H9 (cell line): ENCODE data around the gene SCN2B. TPM values are rescaled to one million over a fixed set of nuclear protein-coding genes. Genes with fewer than 3 reads are reported as not detected.

Experiments used
- DNase-seq: peaks from one replicate; pipeline ENCODE4 v3.0.0-alpha.2; 2017
- H2AFZ ChIP-seq: one replicate; pipeline ENCODE4 v1.6.1; 2013; ENCODE audit warnings: mild to moderate bottlenecking, low read length, control low read depth, moderate library complexity
- H2AK5ac ChIP-seq: 2 replicates; pipeline ENCODE4 v1.6.1; 2013; ENCODE audit warnings: low read length, control low read depth, mixed read lengths; ENCODE audit not compliant: insufficient read length
- H2BK120ac ChIP-seq: one replicate; pipeline ENCODE4 v1.6.1; 2013; ENCODE audit warnings: low read depth, mild to moderate bottlenecking, low read length, control low read depth, inconsistent platforms; ENCODE audit not compliant: poor library complexity, severe bottlenecking
- H2BK12ac ChIP-seq: 2 replicates; pipeline ENCODE4 v1.6.1; 2013; ENCODE audit warnings: low read length, control low read depth, mixed read lengths, low read depth; ENCODE audit not compliant: insufficient read length
- H2BK15ac ChIP-seq: 2 replicates; pipeline ENCODE4 v1.6.1; 2013; ENCODE audit warnings: low read depth, low read length, control low read depth
- H2BK20ac ChIP-seq: one replicate; pipeline ENCODE4 v1.6.1; 2013; ENCODE audit warnings: low read depth, mild to moderate bottlenecking, low read length, control low read depth, inconsistent platforms; ENCODE audit not compliant: poor library complexity, severe bottlenecking
- H2BK5ac ChIP-seq: 2 replicates; pipeline ENCODE4 v1.6.1; 2013; ENCODE audit warnings: low read length, control low read depth, mixed read lengths; ENCODE audit not compliant: insufficient read length
- H3K14ac ChIP-seq: 2 replicates; pipeline ENCODE4 v1.6.1; 2013; ENCODE audit warnings: low read length, control low read depth; ENCODE audit not compliant: insufficient read depth
- H3K18ac ChIP-seq: 2 replicates; pipeline ENCODE4 v1.6.1; 2013; ENCODE audit warnings: low read depth, mild to moderate bottlenecking, mixed read lengths, low read length, control low read depth; ENCODE audit not compliant: insufficient read length
- H3K23ac ChIP-seq: 2 replicates; pipeline ENCODE4 v1.6.1; 2013; ENCODE audit warnings: low read length, control low read depth, mixed read lengths, low read depth; ENCODE audit not compliant: insufficient read length
- H3K23me2 ChIP-seq: 2 replicates; pipeline ENCODE4 v1.6.1; 2013; ENCODE audit warnings: low read depth, mild to moderate bottlenecking, mixed read lengths, low read length, control low read depth; ENCODE audit not compliant: insufficient read length, poor library complexity, severe bottlenecking
- H3K27ac ChIP-seq: 2 replicates; pipeline ENCODE4 v1.5.1; 2013; ENCODE audit warnings: low read length, control low read depth, mixed read lengths, low read depth; ENCODE audit not compliant: insufficient read length
- H3K27me3 ChIP-seq: 2 replicates; pipeline ENCODE4 v1.6.1; 2013; ENCODE audit warnings: low read length, control low read depth, inconsistent platforms; ENCODE audit not compliant: insufficient read depth
- H3K4ac ChIP-seq: 2 replicates; pipeline ENCODE4 v1.6.1; 2013; ENCODE audit warnings: low read depth, mild to moderate bottlenecking, control low read depth, inconsistent platforms, low read length, moderate library complexity
- H3K4me1 ChIP-seq: 2 replicates; pipeline ENCODE4 v1.6.1; 2013; ENCODE audit warnings: low read length, control low read depth, inconsistent platforms; ENCODE audit not compliant: insufficient read depth
- H3K4me2 ChIP-seq: 2 replicates; pipeline ENCODE4 v1.6.1; 2013; ENCODE audit warnings: low read length, control low read depth, mixed read lengths; ENCODE audit not compliant: insufficient read length, insufficient read depth
- H3K56ac ChIP-seq: 2 replicates; pipeline ENCODE4 v1.6.1; 2013; ENCODE audit warnings: low read depth, mild to moderate bottlenecking, mixed read lengths, low read length, control low read depth; ENCODE audit not compliant: insufficient read length
- H3K79me1 ChIP-seq: 2 replicates; pipeline ENCODE4 v1.6.1; 2013; ENCODE audit warnings: low read depth, mild to moderate bottlenecking, moderate library complexity, low read length, control low read depth, inconsistent platforms; ENCODE audit not compliant: insufficient read depth, poor library complexity, severe bottlenecking
- H3K79me2 ChIP-seq: 2 replicates; pipeline ENCODE4 v1.6.1; 2013; ENCODE audit warnings: low read length, control low read depth, inconsistent platforms; ENCODE audit not compliant: insufficient read depth
- H3K9ac ChIP-seq: 2 replicates; pipeline ENCODE4 v1.6.1; 2013; ENCODE audit warnings: low read length, control low read depth, mixed read lengths; ENCODE audit not compliant: insufficient read length; ENCODE audit errors: extremely low read depth
- H3K9me3 ChIP-seq: one replicate; pipeline ENCODE4 v1.6.1; 2013; ENCODE audit warnings: low read depth, low read length, inconsistent platforms; ENCODE audit not compliant: control insufficient read depth
- H3T11ph ChIP-seq: one replicate; pipeline ENCODE4 v1.6.1; 2013; ENCODE audit warnings: mild to moderate bottlenecking, low read length, control low read depth, inconsistent platforms
- H4K20me1 ChIP-seq: one replicate; pipeline ENCODE4 v1.6.1; 2013; ENCODE audit not compliant: control insufficient read depth, insufficient read length, insufficient read depth
- H4K5ac ChIP-seq: 2 replicates; pipeline ENCODE4 v1.6.1; 2013; ENCODE audit warnings: low read depth, mild to moderate bottlenecking, mixed read lengths, low read length, control low read depth; ENCODE audit not compliant: insufficient read length
- H4K8ac ChIP-seq: replicated peaks from 2 replicates; pipeline ENCODE4 v1.6.1; 2013; ENCODE audit warnings: low read length, control low read depth, mixed read lengths, low read depth; ENCODE audit not compliant: insufficient read length
- H4K91ac ChIP-seq: 2 replicates; pipeline ENCODE4 v1.6.1; 2013; ENCODE audit warnings: low read depth, mild to moderate bottlenecking, moderate library complexity, mixed read lengths, low read length, control low read depth; ENCODE audit not compliant: insufficient read length
- H3K27ac Mint-ChIP-seq, 3 experiments: 2 replicates in 2 of 3; 3 replicates in 1 of 3; pipeline ENCODE4 v1.8.0; 2020 to 2021; ENCODE audit warnings: mixed read lengths in 3 of 3, mild to moderate bottlenecking in 1 of 3, moderate library complexity in 1 of 3
- H3K27me3 Mint-ChIP-seq: 2 replicates; pipeline ENCODE4 v1.8.0; 2021; ENCODE audit warnings: low read depth, mild to moderate bottlenecking, moderate library complexity, mixed read lengths
- H3K36me3 Mint-ChIP-seq, 3 experiments: 2 replicates in 2 of 3; 3 replicates in 1 of 3; pipeline ENCODE4 v1.8.0; 2020 to 2021; ENCODE audit warnings: low read depth in 3 of 3, mixed read lengths in 3 of 3; ENCODE audit not compliant: insufficient read depth in 1 of 3
- H3K4me1 Mint-ChIP-seq, 2 experiments: 2 replicates each; pipeline ENCODE4 v1.8.0; 2020; ENCODE audit warnings: mixed read lengths in 2 of 2
- H3K4me3 Mint-ChIP-seq, 2 experiments: 2 replicates in 1 of 2; 3 replicates in 1 of 2; pipeline ENCODE4 v1.8.0; 2020 to 2021; ENCODE audit warnings: mild to moderate bottlenecking in 2 of 2, mixed read lengths in 2 of 2, moderate library complexity in 1 of 2
- H3K9me3 Mint-ChIP-seq, 2 experiments: 2 replicates in 1 of 2; 3 replicates in 1 of 2; pipeline ENCODE4 v1.8.0; 2020; ENCODE audit warnings: mild to moderate bottlenecking in 2 of 2, mixed read lengths in 2 of 2, moderate library complexity in 1 of 2
- WGBS: extraction: QIAGEN DNeasy Blood & Tissue Kit; methylation state at CpG from one replicate; pipeline ENCODE4 v1.1.7; 2013; ENCODE audit warnings: missing lambda C conversion rate, low lambda C conversion rate, mixed read lengths; ENCODE audit not compliant: insufficient read length; ENCODE audit errors: extremely low coverage; 5-methylcytosine and 5-hydroxymethylcytosine counted together
- total RNA-seq: library from RNA; stranded (reverse); gene quantifications from 2 replicates; pipeline ENCODE4 v1.2.1, GENCODE V29; 2021
- TF ChIP-seq, protein P1 (sequence below): fragments of 200-600 bp; sonication (generic); conservative IDR thresholded peaks from 3 replicates; pipeline ENCODE4 v1.8.0; 2021; ENCODE audit warnings: antibody characterized with exemption, mild to moderate bottlenecking

Gene SCN2B
- total RNA-seq, 1 experiment from 2014 or later: not detected

DNA sequence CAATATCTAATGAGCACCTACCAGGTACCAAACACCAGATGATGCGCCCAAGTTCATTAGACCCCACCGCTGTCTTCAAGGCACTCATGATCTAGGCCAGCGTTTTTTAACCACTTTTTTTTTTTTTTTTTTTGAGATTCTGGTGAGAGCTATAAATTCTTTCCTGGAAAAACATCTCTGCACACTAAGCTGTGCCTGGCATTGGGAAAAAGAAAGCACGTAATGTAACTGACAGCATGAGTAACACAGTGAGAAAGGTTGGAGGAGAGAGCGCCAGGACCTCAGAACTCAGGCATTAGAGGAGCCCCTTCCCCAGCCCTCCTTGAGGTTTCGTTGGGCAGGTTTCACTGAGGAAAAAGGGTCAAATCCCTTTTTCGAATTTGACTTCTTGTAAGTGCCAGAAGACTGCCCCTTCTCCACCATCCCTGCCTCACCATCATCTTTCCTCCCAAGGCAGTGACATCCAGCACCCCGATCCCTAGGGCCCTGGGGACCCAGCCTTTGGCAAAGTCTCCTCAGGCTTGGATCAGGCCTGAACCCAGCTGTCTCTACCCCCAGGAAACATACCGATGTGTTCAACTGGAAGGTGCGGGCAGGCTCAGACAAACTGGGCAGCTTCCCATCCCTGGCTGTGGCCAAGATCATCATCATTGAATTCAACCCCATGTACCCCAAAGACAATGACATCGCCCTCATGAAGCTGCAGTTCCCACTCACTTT, 63.6 kb downstream of the SCN2B start:
- no CpG with 5 or more reads among the region's 11 CpGs for WGBS
- Histone ChIP-seq H3K9me3 (no peaks in the 10 kb centered on the region), H3K23me2 (no peaks in the 10 kb centered on the region), H2BK120ac (no peak overlapping the region), H3K23ac (no peak overlapping the region), H4K5ac (no peak overlapping the region), H4K20me1 (no peaks in the 10 kb centered on the region), H3K14ac (no peak overlapping the region), H3K4me1 (0 out of 2 replicates have a peak, but pooled peaks cover 3% of the 10 kb centered on the region), H3K27ac (no peak overlapping the region), H4K8ac (no peak overlapping the region), H3K56ac (no peak overlapping the region), H3K18ac (no peak overlapping the region), H3K79me2 (no peaks in the 10 kb centered on the region), H3T11ph (no peak overlapping the region), H2BK20ac (no peak overlapping the region), H2BK12ac (no peak overlapping the region), H4K91ac (no peak overlapping the region), H2BK15ac (no peak overlapping the region), H3K27me3 (no peaks in the 10 kb centered on the region), H3K79me1 (no peaks in the 10 kb centered on the region), H3K9ac (no peak overlapping the region), H2AK5ac (no peak overlapping the region), H3K4ac (no peak overlapping the region), H2AFZ (no peak overlapping the region), H3K4me2 (no peak overlapping the region), H2BK5ac (no peak overlapping the region)
- H3K27ac Mint-ChIP-seq: no peak overlapping the region
- TF ChIP-seq, protein P1, sequence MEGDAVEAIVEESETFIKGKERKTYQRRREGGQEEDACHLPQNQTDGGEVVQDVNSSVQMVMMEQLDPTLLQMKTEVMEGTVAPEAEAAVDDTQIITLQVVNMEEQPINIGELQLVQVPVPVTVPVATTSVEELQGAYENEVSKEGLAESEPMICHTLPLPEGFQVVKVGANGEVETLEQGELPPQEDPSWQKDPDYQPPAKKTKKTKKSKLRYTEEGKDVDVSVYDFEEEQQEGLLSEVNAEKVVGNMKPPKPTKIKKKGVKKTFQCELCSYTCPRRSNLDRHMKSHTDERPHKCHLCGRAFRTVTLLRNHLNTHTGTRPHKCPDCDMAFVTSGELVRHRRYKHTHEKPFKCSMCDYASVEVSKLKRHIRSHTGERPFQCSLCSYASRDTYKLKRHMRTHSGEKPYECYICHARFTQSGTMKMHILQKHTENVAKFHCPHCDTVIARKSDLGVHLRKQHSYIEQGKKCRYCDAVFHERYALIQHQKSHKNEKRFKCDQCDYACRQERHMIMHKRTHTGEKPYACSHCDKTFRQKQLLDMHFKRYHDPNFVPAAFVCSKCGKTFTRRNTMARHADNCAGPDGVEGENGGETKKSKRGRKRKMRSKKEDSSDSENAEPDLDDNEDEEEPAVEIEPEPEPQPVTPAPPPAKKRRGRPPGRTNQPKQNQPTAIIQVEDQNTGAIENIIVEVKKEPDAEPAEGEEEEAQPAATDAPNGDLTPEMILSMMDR: no peak
- no peaks in the 10 kb centered on the region for H3K36me3 Mint-ChIP-seq
- H3K4me1 Mint-ChIP-seq: peaks cover 11 to 22% of the 10 kb centered on the region in 2 experiments
- no peak for DNase-seq
- H3K27me3 Mint-ChIP-seq: peaks cover 6% of the 10 kb centered on the region
- H3K9me3 Mint-ChIP-seq: no peaks in the 10 kb centered on the region
- no peak overlapping the region for H3K4me3 Mint-ChIP-seq

Other genes starting within 250 kb of the SCN2B start
- gene TMPRSS13, start 247.2 kb downstream of the SCN2B start, total RNA-seq: 0.35 and 0.50 TPM in 2 replicates
- not detected in 2 replicates for gene IL10RA, start 190.2 kb downstream of the SCN2B start, total RNA-seq
- gene TMPRSS4, start 99.6 kb downstream of the SCN2B start, total RNA-seq: not detected in 2 replicates
- gene SMIM35, start 89.7 kb downstream of the SCN2B start, total RNA-seq: not detected in 2 replicates
- gene SCN4B, start 23.8 kb downstream of the SCN2B start, total RNA-seq: 1.6 and 1.9 TPM in 2 replicates
- 0.35 and 0.48 TPM in 2 replicates for gene JAML, start 48.4 kb upstream of the SCN2B start, total RNA-seq
- 2.1 and 2.6 TPM in 2 replicates for gene MPZL3, start 75.7 kb upstream of the SCN2B start, total RNA-seq
- gene MPZL2, start 87.7 kb upstream of the SCN2B start, total RNA-seq: 0.26 and 0.55 TPM in 2 replicates
- gene CD3E, start 128.1 kb upstream of the SCN2B start, total RNA-seq: not detected in 2 replicates
- gene CD3D, start 166.1 kb upstream of the SCN2B start, total RNA-seq: not detected in 2 replicates
- not detected in 2 replicates for gene CD3G, start 167.7 kb upstream of the SCN2B start, total RNA-seq
- 33.0 and 33.7 TPM in 2 replicates for gene UBE4A, start 183.0 kb upstream of the SCN2B start, total RNA-seq
- 253 and 254 TPM in 2 replicates for gene ATP5MG, start 225.0 kb upstream of the SCN2B start, total RNA-seq